Ascending aorta (tissue), 2 donors: Measurements from ENCODE around the gene FOXM1. TPM values are rescaled to one million over a fixed set of nuclear protein-coding genes. Genes with fewer than 3 reads are reported as not detected.
"Not testable (repeated sequence)": the region's sequence is repeated elsewhere in the genome, so short reads cannot be mapped to it uniquely, and the experiment has no call there.

Experiments used
- DNase-seq, 2 donors: peaks; one replicate each; pipeline ENCODE4 v3.0.0-alpha.2; 2019; ENCODE audit warnings: low spot score in 2 of 2
- H3K27ac ChIP-seq, 2 donors: fragments of 200-600 bp; sonication (generic); one replicate each; pipeline ENCODE4 v1.5.1; 2016 to 2017; ENCODE audit warnings: mild to moderate bottlenecking in 1 of 2
- H3K27me3 ChIP-seq: fragments of 200-600 bp; sonication (generic); one replicate; pipeline ENCODE4 v1.5.1; 2017
- H3K36me3 ChIP-seq, 2 donors: fragments of 200-600 bp; sonication (generic); one replicate each; pipeline ENCODE4 v1.5.1; 2016
- H3K4me1 ChIP-seq, 2 donors: fragments of 200-600 bp; sonication (generic); one replicate each; pipeline ENCODE4 v1.5.1; 2016 to 2017; ENCODE audit warnings: mild to moderate bottlenecking in 1 of 2
- H3K4me3 ChIP-seq, 2 donors: fragments of 200-600 bp; sonication (generic); one replicate each; pipeline ENCODE4 v1.5.1; 2016 to 2017; ENCODE audit warnings: mild to moderate bottlenecking in 1 of 2
- H3K9me3 ChIP-seq, 2 donors: fragments of 200-600 bp; sonication (generic); one replicate each; pipeline ENCODE4 v1.5.1; 2016
- CTCF ChIP-seq, 3 experiments: fragments of 200-600 bp in 2 of 3; fragments of 450-650 bp in 1 of 3; sonication (generic) in 2 of 3; IDR thresholded peaks; one replicate each; pipeline ENCODE4 v1.5.1; 2016 to 2019; ENCODE audit warnings: antibody characterized with exemption in 3 of 3, mild to moderate bottlenecking in 1 of 3, moderate library complexity in 1 of 3
- intact Hi-C: fragments of 100-400 bp; cut with DNase I; formaldehyde crosslinking; loops from one replicate; pipeline ENCODE4 v1.15.1; 2023
- total RNA-seq: library from RNA; depleted of rRNA; stranded (reverse); fragments of >200 nt; gene quantifications from one replicate; pipeline ENCODE4 v1.1.0, GENCODE V29; 2016

Gene FOXM1
- total RNA-seq, 1 donor from 2014 or later, result not detected

DNA sequence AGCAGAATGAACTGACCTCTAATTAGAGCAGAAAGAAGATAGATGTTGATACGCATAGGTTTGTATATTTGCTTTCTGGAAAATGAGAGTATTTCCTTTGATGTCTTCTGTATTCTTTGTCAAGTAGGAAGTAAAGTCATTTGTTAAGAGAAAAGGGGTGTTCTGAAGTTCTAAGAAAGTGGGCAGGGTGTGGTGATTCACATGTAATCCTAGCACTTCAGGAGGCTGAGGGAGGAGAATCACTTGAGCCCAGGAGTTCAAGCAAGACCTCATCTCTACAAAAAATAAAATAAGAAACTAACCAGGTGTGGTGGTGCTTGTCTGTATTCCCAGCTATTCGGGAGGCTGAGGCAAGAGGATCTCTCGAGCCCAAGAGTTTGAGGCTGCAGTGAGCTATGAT lies 2.9 kb upstream of the FOXM1 start:
- Histone ChIP-seq H3K4me3 (no peak overlapping the region), H3K4me1 (peaks cover 0 to 16% of the 10 kb centered on the region in 2 donors), H3K27ac (no peak overlapping the region), H3K36me3 (no peaks in the 10 kb centered on the region), H3K9me3 (no peaks in the 10 kb centered on the region), H3K27me3 (no peaks in the 10 kb centered on the region)
- TF ChIP-seq CTCF (IDR thresholded peaks at IDR 0.05), result no peak
- intact Hi-C loops, result loop anchor here (5.0 kb wide), 1 partner anchor 77 kb away; the partner anchor contains the start of gene TEAD4
- DNase-seq, result no peak

DNA sequence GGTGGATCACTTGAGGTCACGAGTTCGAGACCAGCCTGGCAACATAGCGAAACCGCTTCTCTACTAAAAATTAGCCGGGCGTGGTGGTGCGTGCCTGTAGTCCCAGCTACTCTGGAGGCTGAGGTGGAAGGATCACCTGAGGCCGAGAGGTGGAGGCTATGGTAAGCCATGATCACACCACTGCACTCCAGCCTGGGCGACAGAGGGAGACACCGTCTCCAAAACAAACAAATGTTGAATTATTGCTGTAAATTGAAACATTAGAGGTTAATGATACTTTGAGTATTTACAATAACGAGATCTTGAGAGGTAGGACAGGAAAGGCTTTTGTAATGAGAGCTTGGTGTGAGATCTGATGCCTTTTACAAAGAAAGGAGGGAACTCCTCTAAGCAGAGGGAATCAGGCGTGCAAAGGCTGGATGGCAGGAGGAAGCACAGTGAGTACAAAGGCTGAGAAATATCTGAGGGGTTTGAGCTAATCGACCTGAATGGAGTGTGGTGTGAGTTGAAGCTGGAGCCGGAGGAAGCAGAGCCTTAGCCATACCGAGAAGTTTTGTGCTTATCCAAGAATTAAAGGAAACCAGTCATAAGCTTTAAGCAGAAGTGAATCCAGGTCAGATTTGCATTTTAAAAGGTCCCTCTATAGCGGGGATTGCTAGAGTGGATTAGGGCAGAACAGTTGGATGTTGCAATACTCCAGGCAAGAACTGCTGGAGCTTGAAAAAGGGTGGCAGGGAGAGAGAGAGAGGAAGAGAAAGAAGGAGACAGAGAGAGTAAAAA lies 1.2 kb upstream of the FOXM1 start:
- DNase-seq, result no peak
- no peak for TF ChIP-seq CTCF (IDR thresholded peaks at IDR 0.05)
- H3K27ac ChIP-seq, result peak overlapping the region; percentile 91 to 96
- intact Hi-C loops, result loop anchor here (1.0 to 5.0 kb wide), 2 partner anchors 12 to 79 kb away; partner anchors contain the start of genes TEAD4 and TULP3
- H3K36me3 ChIP-seq, result no peaks in the 10 kb centered on the region
- H3K4me3 ChIP-seq, result peak overlapping the region; percentile 94 to 99
- no peaks in the 10 kb centered on the region for H3K9me3 ChIP-seq
- no peaks in the 10 kb centered on the region for H3K27me3 ChIP-seq
- H3K4me1 ChIP-seq, result peaks cover 0 to 16% of the 10 kb centered on the region in 2 donors

DNA sequence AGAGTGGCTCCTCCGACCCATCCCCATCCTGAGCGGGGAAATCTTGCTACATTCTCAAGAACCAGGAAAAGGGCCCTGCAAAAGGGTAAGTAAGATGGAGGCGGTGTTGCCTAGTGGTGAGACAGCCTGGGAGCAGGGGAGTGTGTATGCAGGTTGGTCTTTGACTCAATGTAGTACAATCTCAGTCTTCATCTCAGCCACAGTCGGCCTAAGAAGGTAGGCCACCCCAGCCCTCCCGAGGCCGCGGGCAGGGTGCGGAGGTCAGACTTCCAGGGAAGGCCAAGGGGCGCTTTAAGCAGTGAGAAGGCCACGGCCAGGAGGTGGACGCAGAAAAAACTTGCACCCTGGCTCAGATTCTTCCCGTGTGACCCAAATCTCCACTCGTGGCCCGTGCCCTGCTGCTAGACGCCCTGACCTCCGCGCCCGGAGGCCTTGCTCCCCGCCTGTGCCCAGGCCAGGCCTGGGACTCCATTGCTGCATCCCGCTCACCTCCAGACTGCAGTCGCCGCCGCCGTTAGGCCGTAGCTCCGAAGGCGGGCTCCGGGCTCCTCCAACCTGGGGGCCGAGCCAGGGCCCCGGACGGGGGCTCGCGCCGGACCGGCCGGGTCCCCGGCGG lies 435 bp downstream of the FOXM1 start:
- no peak for DNase-seq
- peak overlapping the region in 1 of 2 donors; percentile 96 for H3K27ac ChIP-seq
- H3K9me3 ChIP-seq, result no peaks in the 10 kb centered on the region
- H3K27me3 ChIP-seq, result no peaks in the 10 kb centered on the region
- H3K36me3 ChIP-seq, result no peaks in the 10 kb centered on the region
- no peak for TF ChIP-seq CTCF (IDR thresholded peaks at IDR 0.05)
- H3K4me3 ChIP-seq, result peak overlapping the region; percentile 94 to 99
- peaks cover 0 to 16% of the 10 kb centered on the region in 2 donors for H3K4me1 ChIP-seq
- intact Hi-C loops, result loop anchor here (1.0 to 5.0 kb wide), 2 partner anchors 14 to 81 kb away; partner anchors contain the start of genes TEAD4 and TULP3

DNA sequence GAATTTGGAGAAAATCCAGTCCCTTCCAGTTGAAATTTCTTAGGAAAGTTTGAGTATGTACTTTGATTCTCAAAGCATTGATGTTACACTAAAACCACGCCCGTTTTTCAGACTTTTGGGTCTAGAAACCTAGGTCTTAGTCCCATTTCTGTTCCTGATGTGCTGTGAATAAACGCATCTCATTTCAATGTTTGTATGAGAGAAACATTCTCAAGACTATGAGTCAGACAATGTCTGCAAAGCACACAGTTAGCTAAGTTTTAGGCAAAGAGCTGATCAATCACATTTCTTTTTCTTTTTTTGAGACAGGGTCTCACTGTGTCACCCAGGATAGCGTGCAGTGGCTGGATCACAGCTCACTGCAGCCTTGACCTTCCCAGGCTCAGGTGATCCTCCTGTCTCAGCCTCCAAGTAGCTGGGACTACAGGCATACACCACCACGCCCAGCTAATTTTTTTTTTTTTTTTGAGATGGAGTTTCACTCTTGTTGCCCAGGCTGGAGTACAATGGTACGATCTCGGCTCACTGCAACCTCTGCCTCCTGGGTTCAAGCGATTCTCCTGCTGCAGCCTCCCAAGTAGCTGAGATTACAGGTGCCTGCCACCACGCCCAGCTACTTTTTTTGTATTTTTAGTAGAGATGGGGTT lies 7.9 kb downstream of the FOXM1 start:
- intact Hi-C loops, H3K4me1 ChIP-seq, H3K36me3 ChIP-seq, H3K9me3 ChIP-seq, H3K27ac ChIP-seq, H3K4me3 ChIP-seq, DNase-seq, H3K27me3 ChIP-seq: not testable (repeated sequence)

DNA sequence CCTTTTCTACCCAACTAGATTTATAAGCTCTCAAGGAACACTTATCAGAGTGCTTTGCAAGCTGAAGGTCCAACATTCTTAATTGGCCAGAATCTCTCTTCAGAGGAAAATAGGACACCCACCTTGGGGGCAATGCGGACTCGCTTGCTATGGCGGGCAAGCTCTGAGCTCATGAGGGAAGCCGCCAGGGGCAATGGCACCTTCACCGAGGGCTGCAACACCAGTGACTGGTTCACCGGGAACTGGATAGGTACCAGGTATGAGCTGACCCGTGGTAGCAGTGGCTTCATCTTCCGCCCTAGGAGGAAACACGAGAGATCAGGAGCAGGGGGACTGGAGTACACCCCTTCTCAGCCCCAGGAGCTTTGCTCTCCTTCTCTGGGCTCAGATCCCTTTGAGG lies 12.8 kb downstream of the FOXM1 start:
- Histone ChIP-seq H3K27ac (no peak overlapping the region), H3K27me3 (no peaks in the 10 kb centered on the region), H3K9me3 (no peaks in the 10 kb centered on the region), H3K36me3 (no peaks in the 10 kb centered on the region), H3K4me1 (no peaks in the 10 kb centered on the region), H3K4me3 (no peak overlapping the region)
- no peak for TF ChIP-seq CTCF (IDR thresholded peaks at IDR 0.05)
- intact Hi-C loops, result no loop called here
- no peak for DNase-seq

DNA sequence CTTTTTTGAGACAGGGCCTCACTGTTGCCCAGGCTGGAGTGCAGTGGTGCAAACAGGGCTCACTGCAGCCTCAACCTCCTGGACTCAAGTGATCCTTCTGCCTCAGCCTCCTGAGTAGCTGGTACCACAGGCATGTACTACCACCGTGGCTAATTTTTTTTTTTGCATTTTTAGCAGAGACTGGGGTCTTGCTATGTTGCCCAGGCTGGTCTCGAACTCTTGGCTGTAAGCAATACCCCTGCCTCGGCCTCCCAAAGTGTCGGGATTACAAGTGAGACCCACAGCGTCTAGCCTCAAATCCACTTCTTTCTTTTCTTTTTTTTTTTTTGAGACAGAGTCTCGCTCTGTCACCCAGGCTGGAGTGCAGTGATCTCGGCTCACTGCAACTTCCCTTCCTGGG lies 13.6 kb downstream of the FOXM1 start:
- intact Hi-C loops, H3K9me3 ChIP-seq, H3K27me3 ChIP-seq, H3K27ac ChIP-seq, H3K36me3 ChIP-seq, H3K4me1 ChIP-seq, H3K4me3 ChIP-seq, DNase-seq: not testable (repeated sequence)
